ENCODE results near the gene SH2D5. TPM values are rescaled to one million over a fixed set of nuclear protein-coding genes. Genes with fewer than 3 reads are reported as not detected.

The SH2D5 gene
- total RNA-seq = 0.54 and 1.3 TPM in 2 replicates

DNA sequence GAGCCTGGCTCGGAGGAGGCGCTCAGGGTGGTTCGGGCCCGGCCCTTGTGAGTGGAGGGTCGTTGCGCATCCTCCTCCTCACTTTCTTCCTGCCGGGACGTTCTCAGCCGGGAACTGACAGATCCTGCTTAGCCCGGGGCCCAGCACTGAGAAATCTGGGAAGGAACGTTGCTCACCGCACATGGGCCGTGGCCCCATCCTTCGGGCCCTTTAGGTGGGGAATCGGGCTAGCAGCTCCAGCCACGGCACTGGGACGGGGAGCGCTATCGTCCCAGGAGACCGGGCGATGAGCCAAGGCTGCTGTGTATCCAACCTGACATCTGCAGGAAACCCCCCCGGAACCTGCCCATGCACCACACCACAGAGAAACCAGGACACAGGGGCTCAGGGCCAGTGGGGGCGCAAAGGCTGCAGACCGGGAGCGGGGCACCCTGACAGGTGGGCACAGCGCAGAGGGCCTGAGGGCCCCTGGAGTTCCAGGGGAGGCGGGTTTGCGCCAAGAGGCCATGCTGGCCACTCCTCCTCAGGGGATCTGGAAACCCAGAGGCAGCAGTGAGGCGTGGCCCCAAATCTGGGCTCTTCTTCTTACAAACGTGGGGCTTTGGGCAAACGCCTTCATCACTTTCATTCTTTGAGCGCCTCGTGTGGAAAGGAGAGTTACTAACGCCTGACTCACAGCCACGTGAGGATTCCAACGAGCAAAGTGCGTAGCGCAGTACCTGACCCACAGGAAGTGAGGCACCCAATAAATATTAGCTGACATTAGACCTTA lies at the start of gene SH2D5:
Gene SH2D5 (minus strand): TSS at position 116 of the 772 bp plus-strand sequence. CDS start 4,659 bp downstream, outside the sequence.

DNA sequence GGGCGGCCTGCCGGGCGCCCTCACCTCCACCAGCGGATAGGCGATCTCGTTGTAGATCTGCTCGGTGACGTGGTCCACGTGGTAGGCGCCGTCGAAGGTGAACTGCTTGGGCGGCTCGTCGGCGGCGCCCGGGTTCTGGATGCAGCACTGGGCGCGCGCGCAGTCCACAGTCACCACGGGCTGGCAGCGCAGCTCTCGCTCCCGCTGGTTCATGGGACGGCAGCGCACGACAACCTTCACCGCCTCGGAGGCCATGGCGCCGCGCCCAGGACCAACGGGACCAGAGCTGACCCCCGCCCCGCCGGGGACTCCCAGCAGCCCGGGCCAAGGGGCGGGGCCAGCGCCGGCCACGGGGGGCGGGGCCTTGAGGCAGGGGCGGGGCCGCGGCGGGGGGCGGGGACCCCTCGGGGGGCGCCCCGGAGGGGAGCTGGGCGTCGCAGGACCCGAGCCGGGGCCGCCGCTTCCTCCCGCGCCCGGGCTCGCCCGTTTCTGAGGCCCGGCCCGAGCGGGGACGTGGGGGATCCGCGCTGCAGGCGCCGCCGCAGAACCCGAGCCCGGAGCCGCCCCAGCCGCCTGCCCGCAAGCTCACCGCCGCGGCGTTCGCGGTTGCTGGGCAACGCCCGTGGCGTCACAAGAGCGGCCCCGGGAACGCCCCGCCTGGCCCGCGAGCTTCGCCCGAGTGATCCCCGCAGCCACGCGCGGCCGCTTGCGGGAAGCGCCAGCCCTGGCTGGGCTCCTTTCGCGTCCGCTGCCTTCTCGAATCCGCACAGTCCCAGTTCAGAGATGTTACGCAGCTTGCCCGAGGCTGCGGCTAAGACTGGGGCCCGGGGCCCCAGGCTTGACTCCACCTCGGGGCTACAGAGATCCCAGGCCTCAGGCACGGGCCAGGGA lies 14.8 kb downstream of the SH2D5 start, which contains the start of gene KIF17:
Gene KIF17 (minus strand): TSS at position 556 of the 891 bp plus-strand sequence. CDS start 301 bp downstream, at position 255.

Other genes starting within 250 kb of the SH2D5 start
- gene CAMK2N1, start 246.5 kb downstream of the SH2D5 start, total RNA-seq = 5.4 and 11.2 TPM in 2 replicates
- gene MUL1, start 224.6 kb downstream of the SH2D5 start, total RNA-seq = 30.3 and 30.8 TPM in 2 replicates
- gene FAM43B, start 180.1 kb downstream of the SH2D5 start, total RNA-seq = 0.32 TPM in 1 of 2 replicates, not detected in the other
- gene CDA, start 143.6 kb downstream of the SH2D5 start, total RNA-seq = 1.6 TPM in 1 of 2 replicates, not detected in the other
- gene PINK1, start 99.2 kb downstream of the SH2D5 start, total RNA-seq = 56.5 and 73.4 TPM in 2 replicates
- 405 and 439 TPM in 2 replicates for gene DDOST, start 71.3 kb downstream of the SH2D5 start, total RNA-seq
- 0.81 TPM in 1 of 2 replicates, not detected in the other for gene KIF17, start 14.7 kb downstream of the SH2D5 start, total RNA-seq
- 124 and 147 TPM in 2 replicates for gene HP1BP3, start 54.6 kb upstream of the SH2D5 start, total RNA-seq

Measured in cardiac atrium fibroblast (primary cell).